DMS 273 (cell line): ENCODE data around the gene PFKFB2.
A peak's percentile ranks its signal among the peaks of the same experiment; 100 is the strongest.

Source experiments
- DNase-seq: peaks from one replicate; lab custom pipeline; 2025; ENCODE audit not compliant: unreplicated experiment; lab: John Stamatoyannopoulos, UW

PFKFB2 gene

DNA sequence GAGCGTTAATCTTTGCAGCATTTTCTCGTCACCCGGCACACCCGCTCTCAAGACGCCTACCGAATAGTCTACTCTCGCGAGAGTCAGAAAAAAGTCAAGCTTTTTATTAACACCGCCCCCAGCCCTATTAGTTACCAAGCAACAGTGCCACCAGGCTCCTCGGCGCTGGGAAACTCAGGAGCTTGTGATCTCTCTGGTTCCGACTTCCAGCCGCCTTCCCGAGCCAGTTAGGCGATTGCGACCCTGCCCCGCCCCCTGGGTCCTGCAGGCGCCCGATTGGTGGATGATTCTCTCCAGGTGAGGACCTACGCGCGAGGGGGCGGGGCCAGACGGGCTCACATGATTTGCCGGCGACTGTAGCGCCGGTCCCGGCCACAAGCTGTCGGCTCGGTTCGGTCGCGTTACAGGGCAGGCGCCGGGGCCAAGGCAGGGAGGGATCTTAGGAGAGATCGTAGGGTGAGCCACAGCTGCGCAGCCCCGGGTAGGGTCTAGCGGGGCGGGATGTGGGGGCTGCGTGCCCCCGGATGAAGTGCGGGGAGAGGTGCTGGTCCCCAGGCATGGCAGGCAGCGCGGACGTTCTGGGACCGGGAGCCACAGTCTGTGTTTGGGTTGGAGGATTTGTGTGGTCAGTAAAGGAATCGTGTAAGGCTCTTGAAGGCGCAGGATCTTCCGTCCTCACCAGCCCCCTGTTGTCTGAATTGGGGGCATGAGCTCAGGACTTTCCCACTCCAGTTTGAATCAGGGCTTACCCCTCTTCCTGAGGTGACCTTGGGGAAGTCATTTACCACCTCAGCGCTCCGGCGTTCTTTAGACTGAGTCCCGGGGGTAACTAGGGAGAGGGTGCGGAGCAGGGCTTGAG lies at the start of gene PFKFB2:
PFKFB2 (plus strand) TSS at position 365 of the 859 bp plus-strand sequence. CDS start 1,443 bp downstream, outside the sequence.
- DNase-seq, result peak; percentile 99

DNA sequence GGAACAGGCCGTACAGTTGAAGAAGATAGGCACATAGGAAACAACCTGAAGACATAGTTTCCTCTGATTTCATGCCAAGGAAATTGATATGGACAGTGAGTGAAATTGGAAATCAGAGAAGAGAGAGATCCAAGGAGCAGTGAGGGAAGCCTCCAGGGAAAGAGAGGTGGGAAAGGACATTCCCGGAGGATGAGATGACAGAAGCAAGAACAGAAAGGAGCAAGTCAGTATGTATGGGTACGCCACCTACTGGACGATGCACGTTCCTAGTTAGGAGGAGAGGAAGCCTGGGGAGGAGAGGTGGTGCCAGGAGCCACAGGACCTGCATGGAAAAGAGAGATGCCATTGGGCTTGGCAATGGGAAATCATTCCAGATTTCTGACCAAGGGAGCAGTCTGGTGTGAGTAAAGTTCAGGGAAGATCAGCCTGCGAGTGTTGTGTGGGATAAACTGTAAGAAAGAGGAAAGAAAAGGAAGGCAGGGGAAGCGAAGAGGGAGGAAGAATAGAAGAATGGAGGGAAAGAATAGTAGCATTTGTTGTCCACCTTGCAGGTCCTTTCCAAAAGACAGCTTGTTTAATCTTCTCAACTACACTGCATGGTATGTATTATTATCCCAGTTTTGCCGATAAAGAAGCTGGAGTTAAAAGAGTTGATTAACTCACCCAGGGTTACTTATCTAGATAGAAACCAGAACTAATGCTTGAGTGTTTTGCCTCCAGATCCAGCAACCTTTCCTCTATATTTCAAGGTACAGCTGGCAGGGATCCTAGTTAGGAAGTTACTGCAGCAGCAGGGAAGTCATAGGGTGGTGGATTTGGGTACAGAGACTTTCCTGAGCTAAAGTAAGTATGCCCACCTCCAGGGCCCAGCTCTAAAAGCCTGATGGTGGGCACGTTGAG lies 47.9 kb upstream of the PFKFB2 start:
- peak; percentile 77 for DNase-seq

DNA sequence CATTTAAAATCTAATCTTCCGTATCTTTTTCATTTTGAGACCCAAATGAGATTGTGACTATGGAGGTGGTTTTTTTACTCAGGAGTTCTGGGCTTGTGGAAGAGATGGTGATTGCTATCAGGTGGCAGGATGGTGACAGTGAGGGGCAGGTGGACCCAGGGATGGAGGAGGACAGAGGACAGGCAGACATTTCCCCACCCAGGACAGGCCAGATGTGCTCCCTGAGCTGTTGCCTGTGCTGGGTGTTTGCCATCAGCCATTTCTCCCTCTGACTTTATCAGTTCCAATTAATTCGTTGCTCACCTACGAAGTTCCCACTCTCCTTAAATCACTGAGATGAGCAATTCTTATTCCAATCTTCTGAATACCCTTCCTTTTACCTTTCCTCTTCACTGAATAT lies 47.0 kb upstream of the PFKFB2 start:
- DNase-seq, result no peak

DNA sequence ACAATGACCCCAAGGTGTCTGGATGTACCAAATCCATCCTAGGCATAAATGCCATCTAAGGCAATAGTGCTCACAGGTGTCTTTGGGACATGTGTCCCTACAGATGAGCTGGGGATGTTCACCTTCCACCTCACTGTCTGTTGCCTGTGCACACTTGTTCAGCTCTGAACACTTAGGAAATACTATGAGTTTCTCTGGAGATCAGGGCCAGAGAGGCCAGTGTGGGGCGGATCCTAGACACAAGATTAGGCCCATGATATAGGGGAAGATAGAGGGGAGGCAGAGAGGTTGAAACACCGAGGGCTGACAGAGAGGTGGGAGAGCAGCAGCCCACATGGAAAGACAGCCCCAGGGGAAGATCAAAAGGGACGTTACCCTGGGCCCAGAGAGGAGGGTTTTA lies 46.2 kb upstream of the PFKFB2 start:
- DNase-seq, result no peak

DNA sequence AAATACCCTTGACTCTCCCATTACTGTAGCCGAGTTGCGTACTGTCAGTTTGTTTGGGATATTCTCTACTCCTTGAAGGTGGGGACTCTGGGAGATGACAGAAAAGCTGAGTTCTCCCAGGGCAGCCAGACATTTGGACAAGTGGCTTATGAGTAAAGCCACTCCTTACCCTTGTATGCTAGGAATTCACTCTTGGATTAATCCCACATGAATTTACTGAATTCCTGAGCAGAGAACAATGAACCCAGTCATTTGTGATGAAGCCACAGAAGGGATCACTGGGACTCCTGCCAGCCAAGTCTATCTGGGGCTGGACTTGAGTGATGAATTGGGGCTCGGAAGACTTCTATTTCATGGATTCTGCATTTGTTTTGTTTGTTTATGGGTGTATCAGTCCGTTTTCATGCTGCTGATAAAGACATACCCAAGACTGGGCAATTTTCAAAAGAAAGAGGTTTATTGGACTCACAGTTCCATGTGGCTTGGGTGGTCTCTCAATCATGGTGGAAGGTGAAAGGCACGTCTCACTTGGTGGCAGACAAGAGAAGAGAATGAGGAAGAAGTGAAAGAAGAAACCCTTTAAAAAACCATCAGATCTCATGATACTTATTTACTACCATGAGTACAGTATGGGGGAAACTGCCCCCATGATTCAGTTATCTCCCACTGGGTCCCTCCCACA lies 45.6 kb upstream of the PFKFB2 start:
- no peak for DNase-seq

DNA sequence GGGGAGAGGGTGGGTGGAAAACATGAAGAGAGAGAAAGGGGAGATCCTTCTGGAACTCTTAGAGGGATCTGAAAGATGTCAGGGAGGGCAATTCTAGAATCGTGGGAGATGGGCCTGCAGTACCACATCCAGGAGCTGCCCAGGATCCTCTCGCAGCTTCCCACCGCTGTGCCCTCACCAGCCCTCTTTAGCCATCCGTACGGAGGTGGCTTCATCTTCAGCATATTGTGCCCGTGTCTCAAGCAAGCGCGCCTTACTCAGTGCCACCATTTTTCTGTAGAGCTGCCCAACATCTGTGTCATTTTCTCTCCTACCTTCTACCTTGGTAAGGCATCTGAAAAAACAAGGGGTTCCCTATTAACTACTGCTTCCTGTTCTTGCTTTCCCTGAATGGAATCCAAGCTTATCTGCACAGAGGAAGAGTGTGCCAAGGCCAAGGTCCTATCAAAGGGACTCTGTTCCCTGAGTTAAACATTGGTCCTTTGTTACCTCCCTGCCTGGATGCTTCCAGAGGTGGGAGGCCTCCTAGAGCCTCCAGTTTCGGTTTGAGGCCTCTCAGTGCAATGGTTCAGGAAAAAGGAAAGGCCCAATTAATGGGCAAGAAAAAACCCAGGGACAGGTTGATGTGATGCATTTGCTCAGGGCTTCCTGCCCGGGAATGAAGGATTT lies 43.8 kb upstream of the PFKFB2 start:
- no peak for DNase-seq

DNA sequence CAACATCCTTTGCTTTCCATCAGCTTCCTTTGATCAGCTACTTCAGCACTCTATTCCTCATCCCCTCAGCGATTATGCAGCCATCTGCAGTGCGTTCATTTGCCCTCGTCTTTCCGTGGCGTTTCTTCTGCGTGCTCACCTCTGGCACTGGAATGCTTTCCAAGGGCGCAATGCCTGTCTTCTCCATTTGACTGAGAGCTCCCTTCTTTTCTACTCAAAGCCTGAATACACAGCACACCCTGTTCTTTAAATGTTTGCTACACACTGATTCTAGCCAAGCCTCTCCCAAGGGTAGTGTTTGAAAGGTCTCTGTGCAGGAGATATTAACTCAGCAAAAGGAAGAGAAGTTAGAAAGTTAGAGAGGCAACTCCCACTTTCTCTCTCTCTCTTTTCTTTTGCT lies 43.1 kb upstream of the PFKFB2 start:
- no peak for DNase-seq

DNA sequence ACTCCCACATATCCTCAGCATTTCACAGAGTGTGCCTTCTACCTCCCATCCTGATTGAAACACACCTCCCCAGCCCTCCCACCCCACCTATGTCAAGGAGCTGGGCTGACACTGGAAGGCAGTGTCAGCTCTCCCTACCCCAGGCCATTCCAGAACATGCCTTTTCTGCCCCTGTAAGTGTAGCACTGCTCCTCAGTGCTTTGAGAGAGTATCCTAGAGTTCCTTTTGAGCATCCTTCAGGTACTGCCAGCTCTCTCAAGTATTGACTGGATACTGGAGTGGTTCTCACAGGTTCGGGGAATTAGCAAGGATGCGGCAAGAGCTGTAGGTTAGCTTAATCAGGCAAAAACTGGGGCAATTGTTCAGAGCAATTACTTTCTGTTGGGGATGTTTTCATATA lies 42.3 kb upstream of the PFKFB2 start:
- no peak for DNase-seq

DNA sequence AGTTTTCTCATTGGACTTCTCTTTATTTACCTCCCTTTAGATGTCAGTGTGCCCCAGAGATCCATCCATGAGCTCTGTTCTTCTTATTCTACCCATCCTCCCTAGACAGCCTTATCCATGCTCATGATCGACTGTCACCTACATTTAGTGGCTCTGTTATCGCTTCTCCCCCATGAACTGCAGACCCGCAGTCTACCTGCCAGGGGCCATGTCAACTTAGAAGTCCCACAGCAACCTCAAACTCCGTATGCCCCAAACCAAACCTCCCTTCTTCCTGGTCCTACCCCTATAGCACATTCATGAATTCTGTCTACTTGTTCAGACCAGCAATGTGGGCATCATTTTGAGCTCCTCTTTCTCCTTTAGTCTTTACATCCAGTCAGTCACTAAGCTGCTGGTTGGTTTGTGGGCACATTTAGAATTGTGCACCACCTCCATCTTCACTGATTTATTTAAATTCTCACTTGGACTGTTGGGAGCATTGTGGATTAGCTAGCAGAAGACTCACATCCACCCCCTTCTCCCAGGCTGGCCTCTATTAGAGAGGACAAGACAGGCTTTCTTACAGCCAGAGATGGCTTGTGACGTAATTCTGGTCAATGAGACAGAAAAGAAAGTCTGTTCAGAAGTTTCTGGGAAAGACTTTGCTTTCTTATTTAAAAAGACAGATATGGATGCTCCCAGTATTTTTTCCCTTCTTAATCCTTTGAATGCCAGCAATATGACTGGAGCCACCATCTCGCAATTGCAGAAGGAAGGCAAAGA lies 39.6 kb upstream of the PFKFB2 start:
- no peak for DNase-seq

DNA sequence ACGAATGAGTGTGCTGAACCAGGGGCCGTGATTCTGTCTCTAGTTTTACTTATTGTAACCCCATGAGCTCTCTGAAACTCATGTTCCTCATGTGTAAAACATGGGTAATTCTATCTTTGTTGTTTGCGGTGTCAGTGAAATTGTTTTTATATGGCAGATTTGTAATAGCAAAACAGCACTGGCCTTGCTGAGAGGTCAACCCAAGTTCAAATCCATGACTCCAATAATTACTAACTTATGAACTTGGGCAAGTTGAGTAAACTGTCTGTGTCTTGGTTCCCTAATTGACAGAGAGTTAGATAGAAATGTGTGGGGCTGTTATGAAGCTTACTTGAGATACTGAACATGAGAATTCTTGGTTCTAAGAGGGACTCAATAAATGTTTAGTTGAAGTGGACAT lies 38.3 kb upstream of the PFKFB2 start:
- DNase-seq, result no peak

DNA sequence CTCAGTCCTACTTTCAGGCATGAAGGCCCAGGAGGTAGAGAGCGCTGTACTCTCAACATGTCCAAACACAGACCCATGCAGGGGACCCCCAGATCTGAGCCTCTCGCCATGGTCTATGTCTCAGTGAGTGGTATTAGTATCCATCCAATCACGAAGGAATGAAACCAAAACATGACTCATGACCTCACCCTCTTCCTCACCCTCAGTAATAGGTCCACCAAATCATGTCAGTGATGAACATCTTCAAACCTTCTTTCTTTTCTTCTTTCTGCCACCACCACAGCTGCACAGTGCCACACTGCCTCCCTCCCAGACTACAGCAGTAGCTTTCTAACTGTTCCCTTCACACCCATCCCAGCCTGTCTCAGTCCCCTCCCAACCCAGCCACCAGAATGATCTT lies 37.3 kb upstream of the PFKFB2 start:
- no peak for DNase-seq

DNA sequence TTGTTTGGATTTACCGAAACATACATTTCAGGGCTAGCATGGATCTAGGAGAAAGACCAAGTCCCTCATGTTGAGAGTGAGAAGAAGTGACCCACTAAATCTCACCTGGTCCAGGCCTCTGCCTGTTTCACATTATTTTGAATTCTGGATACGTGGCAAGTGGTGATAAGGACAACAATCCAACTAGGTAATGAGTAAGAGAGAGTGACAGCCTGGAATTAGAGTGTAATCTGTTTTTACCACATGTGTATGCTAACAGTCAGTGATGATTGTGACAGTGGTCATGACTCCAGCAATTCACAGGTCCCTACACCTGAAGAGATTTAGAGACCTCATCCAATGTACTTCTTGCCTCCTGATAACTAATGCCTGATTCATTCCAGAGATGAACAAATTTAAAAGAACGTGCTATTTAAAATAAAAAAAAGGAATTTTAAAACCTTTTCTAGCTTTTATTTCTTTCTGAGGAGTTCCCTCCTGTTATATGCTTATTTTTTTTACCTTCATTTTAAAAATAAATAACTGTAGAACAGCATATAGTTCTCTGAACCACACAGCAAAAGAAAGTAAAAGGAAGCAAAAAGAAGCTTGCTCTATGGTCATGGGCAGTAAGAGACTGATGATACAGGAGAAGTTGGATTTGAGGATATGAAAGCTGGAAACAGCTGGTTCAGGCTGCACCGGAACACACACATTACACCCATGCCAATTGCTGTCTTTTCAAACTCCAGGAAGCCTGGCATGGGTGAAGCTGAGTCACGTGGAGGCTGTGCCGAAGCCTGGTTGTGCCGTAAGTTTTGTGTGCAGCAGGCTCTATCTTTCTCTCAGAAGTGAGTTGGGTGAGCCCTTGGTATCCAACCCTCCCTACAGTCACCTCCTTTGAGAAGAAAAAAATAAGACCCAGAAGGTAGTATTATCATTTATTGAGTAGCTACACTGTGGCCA lies 35.2 kb upstream of the PFKFB2 start:
- DNase-seq, result no peak

DNA sequence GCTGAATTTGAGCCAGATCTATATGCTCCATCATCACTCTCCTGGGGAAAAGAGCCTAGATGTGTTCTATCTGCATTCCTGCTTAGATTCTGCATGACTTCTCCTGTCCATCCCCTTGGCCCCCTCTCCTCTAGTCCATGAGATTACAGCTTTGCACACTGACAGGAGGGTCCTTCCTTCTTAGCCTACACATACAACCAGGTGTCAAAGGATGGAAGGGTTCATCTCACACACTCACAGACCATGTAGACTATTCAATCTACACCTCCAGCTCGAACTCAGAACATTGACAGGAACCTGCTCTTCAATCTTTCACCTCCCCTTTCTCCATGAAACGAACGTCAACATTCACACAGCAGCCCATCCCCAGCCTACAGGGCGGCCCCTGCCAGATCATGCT lies 34.4 kb upstream of the PFKFB2 start:
- DNase-seq, result no peak

DNA sequence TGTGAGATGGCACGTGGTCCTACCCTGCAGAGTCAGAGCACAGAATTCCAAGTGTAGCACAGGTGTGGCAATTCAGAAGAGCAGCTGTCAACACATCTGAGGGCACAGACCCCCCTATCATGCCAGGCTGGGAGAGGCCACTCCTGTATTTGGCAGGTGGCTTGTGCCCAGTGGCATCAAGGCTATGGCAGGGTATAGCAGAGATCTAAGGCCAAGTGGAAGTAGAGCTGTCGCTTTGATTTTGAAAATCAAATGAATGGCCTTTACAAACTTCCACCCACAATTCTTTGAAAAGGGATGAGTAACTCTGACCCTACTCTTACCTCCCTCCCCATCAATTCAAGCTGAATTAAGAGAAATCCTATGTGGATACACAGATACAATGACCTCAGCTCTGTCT lies 33.9 kb upstream of the PFKFB2 start:
- DNase-seq, result no peak

DNA sequence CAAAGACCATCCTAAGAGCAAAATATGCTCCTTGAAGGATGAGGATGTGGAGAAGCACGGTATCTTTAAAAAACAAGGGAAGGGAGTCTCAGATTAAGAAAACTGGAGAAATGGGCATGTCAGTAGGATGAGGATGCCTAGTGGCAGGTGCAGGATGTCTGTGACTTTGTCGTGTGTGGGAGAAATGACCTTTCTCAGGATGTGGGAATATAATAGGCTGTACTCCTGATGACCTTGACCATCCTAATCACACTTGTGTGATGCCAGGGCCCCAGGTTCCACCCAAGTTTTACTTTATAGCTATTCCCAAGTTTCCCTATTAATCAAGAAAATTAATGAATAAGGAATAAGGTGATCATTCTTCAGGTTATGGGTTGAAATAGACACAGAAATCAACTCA lies 33.4 kb upstream of the PFKFB2 start:
- DNase-seq, result no peak

DNA sequence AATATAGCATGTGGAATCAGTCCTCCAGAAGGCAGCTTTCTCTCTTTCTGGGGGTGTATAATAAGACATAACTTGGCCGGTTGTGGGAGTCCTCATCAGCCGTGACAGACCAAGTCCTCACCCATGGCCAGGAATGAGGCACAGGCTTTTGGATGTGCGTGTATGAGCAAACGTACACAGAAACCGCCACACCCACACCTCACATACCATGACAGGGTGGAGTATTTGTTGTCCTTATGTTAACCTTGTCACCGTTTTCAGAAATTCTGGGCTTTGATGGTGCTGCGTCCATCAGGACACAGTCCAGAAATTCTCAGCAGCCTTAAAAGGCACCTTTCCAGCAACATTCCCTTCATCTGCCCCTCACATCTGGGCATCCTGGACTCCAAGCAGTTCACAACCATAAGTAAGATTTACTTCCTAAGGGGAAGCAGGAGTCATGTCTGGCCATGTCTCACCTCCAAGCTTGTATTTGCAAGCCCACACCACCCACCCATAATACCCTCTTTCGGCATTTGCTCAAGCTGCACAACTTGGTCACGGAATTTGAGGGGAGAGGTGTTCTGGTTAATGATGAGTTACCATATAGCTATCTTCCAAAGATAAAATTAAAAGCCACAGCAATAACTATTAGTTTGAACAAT lies 32.9 kb upstream of the PFKFB2 start:
- no peak for DNase-seq

DNA sequence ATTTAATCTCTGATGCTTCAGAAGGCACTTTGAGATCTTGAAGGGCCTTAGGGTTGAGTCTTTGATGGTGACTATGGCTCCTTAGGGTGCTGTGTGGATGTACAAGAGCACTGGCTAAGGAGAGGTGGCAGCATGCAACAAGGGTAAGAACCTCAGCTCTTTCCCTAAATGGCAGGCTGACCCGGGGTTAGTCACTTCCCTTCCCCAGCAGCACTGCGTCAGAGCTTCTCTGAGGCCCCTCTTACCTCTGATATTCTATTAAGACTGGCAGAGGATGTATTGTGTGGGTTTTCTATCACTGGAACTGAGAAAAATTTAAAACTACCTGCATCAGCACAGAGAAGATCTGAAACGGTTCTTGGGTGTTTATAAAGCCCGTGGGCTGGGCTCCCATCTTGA lies 32.4 kb upstream of the PFKFB2 start:
- DNase-seq, result no peak

DNA sequence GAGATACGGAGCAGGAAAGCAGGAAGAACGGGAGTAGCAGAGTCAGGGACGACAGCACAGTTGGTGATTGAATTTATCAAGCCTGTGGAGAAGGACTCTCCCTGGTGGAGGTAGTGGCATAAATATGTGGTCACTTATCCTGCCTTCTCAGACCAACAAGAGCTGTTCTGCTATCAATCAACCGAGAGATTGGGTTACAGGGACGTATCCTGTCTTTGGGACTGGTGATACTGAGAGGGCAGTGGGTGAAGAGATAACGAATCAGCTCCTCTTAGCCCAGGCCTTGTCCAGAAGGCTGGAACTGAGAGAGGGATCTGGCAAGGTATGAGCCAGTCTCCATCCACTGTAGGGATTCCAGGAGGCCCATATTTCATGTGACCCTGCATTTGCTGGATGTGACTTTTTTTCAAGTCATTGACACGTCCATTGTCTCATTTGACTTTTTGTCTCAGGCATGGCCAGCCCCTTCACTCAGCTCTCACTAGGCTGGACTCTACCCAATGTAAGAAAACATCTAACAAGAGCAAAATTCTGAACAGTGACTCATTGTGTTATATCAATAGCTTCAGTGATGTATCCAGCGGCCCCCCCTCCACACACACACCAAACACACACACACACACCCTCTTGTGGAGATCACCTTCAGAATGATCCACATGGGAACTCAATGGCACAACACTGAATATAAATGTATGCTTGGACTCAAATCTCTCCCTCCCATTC lies 31.8 kb upstream of the PFKFB2 start:
- no peak for DNase-seq
